ENCODE data around the gene CNN1.
"Not testable (repeated sequence)": the region's sequence is repeated elsewhere in the genome, so short reads cannot be mapped to it uniquely, and the experiment has no call there.

CNN1 gene

DNA sequence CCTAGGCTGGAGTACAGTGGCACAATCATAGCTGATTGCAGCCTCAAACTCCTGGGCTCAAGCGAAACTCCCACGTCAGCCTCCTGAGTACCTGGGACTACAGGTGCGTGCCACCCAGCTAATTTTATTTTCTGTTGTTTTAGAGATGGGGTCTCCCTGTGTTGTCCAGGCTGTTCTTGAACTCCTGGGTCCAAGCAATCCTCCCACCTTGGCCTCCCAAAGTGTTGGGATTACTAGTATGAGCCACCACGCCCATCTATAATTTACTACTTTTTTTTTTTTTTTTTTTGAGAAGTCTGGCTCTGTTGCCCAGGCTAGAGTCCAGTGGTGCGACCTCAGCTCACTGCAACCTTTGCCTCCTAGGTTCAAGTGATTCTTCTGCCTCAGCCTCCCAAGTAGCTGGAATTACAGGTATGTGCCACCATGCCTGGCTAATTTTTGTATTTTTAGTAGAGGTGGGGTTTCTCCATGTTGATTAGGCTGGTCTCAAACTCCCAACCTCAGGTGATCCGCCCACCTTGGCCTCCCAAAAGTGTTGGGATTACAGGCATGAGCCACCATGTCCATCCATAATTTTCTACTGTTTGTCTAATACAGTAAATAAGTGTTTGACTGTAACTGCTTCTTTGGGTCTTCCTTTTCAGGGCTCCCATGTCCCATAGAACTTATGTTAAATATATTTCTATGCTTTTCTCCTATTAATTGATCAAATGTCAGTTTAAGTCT, 25.6 kb downstream of the CNN1 start:
- not testable (repeated sequence) for DNase-seq

DNA sequence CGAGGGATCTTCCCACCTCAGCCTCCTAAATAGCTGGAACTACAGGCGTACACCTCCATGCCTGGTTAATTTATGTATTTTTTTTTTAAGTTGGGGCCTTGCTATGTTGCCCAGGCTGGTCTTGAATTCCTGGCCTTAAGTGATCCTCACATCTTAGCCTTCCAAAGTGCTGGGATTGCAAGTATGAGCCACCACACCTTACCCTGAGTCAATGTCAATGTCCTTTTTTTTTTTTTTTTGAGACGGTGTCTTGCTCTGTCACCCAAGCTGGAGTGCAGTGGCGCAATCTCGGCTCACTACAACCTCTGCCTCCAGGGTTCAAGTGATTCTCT, 27.0 kb downstream of the CNN1 start:
- not testable (repeated sequence) for DNase-seq

GRCh38 chr19:11566164-11566563, 27.5 kb downstream of the CNN1 start:
- DNase-seq, result no peak

GRCh38 chr19:11570039-11570462, 31.4 kb downstream of the CNN1 start:
- no peak for DNase-seq

- not testable (repeated sequence) for DNase-seq
These were observed 34.7 kb downstream of the CNN1 start for GRCh38 chr19:11573354-11573753.

DNA sequence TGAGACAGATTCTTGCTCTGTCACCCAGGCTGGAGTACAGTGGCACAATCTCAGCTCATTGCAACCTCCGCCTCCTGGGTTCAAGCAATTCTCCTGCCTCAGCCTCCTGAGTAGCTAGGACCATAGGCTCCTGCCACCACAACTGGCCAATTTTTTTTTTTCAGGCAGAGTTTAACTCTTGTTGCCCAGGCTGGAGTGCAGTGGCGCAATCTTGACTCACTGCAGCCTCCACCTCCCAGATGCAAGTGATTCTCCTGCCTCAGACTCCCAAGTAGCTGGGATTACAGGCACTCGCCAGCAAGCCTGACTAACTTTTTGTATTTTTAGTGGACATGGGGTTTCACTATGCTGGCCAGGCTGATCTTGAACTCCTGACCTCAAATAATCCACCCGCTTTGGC, 35.1 kb downstream of the CNN1 start:
- DNase-seq, result not testable (repeated sequence)

DNA sequence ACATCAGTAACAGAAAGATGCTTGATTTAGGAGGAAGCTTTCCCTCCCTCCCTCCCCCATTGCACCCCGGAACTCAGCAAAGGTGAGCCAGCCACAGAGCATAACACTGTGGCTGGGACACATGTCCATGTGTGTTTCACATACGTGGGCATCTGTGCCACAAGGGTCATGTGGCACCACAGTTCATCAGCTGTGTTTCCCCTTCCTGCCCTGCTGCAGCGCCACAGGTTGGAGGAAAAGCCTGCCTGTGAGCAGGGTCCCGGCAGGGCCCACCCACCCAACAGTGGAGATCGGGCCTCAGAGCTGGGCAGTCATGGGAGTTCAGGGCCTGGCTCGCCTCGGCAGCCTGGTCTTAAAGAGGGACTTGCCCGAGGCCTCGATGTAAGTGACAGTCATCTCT, 36.0 kb downstream of the CNN1 start:
- no peak for DNase-seq

DNA sequence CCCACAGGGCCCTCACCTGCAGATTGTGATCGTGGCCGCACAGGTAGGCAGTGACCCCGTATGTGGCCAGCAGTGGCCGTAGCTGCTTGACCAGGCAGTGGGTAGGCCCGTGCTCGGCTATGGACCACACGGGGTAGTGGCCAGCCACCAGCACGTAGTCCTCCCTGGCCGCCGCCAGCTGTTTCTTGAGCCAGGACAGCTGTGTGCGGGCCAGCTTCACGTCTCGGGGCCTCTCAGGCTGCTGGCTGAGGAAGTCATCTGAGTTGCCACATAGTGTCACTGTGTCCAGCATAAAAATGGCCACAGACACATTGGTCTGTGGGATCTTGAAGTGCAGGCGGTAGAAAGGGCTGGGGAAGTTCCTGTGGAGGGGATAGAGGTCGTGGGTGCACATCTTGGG, 37.6 kb downstream of the CNN1 start:
- DNase-seq, result no peak

DNA sequence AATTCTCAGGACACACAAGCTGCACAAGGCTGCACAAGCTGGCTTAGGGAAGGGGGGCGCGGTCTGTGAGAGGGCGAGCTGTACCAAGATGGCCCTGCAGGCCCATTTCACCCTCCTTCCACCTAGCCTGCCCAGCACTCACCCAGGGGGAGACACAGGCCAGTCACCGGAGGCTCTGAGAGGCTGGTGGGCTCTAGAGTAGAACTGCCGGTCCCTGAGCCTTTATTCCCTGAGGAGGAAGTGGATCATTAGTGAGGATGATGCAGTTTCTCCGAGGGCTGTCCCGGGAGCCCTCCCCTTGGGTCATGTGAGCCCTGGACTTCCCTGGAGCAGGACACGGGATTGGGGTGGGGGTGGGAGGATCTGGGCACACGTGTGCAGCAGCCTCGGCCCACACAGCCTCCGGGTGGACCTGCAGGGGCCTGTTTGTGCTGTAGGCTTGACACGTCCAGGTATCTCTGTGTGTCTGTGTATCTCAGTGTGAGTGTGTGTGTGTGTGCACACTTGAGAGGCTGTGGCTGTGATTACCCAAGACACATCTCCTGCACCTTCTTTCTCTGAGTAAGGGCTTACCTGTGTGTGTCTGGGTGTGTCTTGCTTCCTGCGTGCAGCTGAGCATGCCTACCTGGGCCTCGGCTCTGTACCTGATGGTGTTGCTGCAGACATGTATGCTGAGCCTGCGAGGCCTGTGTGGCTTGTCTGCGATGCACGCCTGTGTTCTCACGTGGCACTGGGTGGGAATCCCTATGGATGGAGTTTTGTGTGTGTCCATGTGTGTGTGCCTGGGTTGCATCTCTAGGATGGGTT, 39.0 kb downstream of the CNN1 start, which contains the start of gene ACP5:
Gene ACP5 (minus strand): TSS at position 195 of the 807 bp plus-strand sequence. CDS start 328 bp downstream, outside the sequence.
- DNase-seq, result no peak

- DNase-seq, result peak in 3 of 56 donors; percentile 4 to 10 (median 9)
These were observed 39.8 kb downstream of the CNN1 start for GRCh38 chr19:11578258-11579142.

- no peak for DNase-seq
These were observed 41.5 kb downstream of the CNN1 start for GRCh38 chr19:11580116-11580515.

DNA sequence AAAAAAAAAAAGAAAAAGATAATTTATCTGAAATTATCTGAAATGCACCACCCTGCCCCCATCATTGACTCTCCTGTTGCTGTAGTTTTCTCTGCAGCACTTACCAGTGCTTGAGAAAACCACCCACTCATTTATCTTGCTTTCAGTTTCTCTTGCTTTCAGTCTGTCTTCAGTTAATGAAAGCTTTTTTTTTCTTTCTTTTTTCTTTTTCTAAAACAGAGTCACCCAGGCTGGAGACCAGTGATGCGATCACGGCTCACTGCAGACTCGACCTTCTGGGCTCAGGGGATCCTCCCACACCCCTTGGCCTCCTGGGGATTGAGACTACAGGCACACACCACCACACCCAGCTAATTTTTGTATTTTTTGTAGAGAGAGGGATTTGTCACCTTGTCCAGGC, 43.1 kb downstream of the CNN1 start:
- DNase-seq, result no peak

GRCh38 chr19:11586331-11586730, 47.7 kb downstream of the CNN1 start:
- no peak for DNase-seq

DNA sequence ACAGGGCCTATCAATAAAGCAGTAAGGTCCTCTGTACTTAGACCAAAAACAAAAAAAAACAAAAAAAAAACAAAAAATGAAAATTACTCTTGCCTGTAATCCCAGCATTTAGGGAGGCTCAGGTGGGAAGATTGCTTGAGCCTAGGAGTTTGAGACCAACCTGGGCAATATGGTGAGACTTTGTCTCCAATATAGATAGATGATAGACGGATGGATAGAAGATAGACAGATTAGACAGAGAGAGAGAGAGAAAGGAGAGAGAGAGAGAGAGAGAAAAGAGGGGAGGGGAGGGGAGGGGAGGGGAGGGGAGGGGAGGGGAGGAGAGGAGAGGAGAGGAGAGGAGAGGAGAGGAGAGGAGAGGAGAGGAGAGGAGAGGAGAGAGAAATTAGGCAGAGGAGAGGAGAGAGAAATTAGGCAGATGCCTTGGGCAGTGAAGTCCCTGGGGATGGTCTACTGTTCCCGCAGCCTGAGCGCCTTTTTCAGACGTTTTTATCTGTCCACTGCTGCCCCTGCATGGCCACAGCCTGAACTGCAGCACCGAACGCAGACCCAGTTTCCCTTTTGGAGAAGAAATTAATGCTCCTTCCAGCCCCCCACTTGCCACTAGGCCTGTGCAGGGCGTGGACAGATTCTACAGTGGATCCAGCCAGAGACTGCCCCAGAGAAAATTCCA, 48.8 kb downstream of the CNN1 start:
- peak in 51 of 56 donors; percentile 3 to 84 (median 42) for DNase-seq

DNA sequence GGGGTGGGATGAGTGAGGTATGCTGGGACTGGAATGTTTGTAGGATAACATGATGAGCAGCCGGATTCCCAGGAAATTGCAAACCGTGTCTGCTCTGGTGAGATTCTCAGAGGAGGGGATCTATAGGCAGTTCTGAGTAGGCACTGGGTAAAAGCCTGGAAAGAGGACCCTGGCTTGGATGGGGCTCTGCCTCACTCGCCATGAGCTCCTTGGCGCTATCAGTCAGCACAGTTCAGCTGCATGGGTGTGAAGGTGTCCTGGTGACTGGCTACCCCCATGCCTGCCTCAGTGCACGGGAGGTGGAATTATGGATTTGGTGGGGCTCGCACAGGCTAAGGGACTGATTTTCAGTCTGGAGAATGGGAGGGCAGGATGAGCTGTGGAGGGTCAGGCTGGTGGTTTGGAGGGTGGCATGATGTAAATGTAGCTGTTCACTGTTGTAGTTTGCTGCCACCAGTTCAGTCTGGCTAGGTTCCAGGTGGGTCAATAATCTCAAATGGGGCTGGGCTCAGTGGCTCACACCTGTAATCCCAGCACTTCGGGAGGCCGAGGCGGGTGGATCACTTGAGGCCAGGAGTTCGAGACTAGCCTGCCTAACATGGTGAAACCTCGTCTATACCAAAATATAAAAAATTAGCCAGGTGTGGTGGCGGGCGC, 49.5 kb downstream of the CNN1 start:
- no peak for DNase-seq

- DNase-seq, result no peak
These were observed 55.4 kb downstream of the CNN1 start for GRCh38 chr19:11594084-11594483.

GRCh38 chr19:11596156-11596555, 57.5 kb downstream of the CNN1 start:
- no peak for DNase-seq

DNA sequence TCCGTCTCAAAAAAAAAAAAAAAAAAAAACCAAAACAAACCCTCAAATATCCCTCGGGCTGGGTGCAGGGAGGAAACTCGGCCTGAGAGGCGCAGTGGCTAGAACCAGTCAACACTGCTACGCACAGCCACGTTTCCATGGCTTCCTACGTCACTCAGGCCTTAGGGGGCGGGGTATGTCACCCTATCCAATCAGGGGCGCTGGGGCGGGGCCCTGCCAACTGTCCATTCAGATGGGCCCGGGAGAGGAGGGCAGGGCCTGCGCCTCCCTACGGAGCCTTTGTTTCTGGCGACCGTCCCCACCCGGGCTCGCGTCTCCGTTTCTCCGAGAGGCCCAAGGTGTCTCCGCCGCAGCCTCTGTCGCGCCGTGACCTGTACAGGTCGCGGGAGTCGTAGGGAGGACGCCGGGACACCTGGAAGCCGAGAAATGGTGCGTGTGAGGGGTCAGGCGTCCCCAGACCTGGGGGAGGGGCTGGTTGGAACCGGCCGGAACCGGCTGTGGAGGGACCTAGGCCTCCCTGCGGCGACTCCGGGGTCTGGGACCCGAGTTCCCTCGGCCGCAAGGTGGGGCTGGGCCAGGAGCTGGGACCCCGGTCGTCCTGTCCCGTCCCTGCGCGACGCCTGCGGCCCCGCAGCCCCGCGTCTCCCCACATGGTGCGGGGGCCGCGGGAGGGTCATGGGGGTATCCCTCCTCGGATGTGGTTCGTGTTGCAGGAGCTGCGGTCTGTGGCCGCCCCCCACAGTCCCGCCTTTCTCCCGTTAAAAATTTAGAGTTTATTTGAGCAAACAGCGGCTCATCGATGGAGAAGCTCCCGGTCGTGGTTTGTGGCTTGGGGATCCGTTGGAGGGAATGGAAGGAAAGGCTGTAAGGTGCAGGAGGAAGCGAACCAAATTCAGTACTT, 58.8 kb downstream of the CNN1 start, which contains the start of gene ZNF627:
Gene ZNF627 (plus strand): TSS at position 282 of the 901 bp plus-strand sequence. CDS start 145 bp downstream, at position 427.
- peak; percentile 23 to 99 (median 95) for DNase-seq

DNA sequence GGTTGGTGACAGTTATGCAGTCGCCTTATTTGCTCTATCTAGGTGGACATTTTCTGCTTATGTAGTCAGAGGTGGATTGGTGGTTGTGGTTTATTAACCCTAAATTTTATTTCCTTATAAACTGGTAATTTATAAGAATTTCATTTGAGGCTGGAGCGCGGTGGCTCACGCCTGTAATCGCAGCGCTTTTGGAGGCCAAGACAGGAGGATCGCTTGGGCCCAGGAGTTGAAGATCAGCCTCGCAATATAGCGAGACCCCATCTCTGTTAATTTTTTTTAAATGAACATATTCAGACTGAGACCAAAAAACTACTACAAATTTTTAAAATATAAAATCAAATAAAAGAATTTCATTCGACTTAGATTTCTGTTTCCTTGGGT, 59.4 kb downstream of the CNN1 start:
- no peak for DNase-seq

Measured in amygdala (tissue), 56 donors.